Adipocyte (in vitro differentiated cells): Measurements from ENCODE around the gene MSI2.

Experiments used
- DNase-seq: peaks from one replicate; pipeline ENCODE4 v3.0.0-alpha.2; 2015; ENCODE audit warnings: low read depth
- H3K27me3 ChIP-seq: replicated peaks from 2 replicates; pipeline ENCODE4 v1.7.0; 2013; ENCODE audit warnings: mild to moderate bottlenecking, low read length, moderate library complexity; ENCODE audit not compliant: control insufficient read depth, insufficient read depth
- H3K36me3 ChIP-seq: 2 replicates; pipeline ENCODE4 v1.7.0; 2013; ENCODE audit warnings: low read length, mild to moderate bottlenecking, moderate library complexity; ENCODE audit not compliant: control insufficient read depth, insufficient read depth, severe bottlenecking
- H3K4me1 ChIP-seq: 2 replicates; pipeline ENCODE4 v1.7.0; 2013; ENCODE audit warnings: mild to moderate bottlenecking, low read length, moderate library complexity; ENCODE audit not compliant: control insufficient read depth, insufficient read depth
- H3K4me3 ChIP-seq: 2 replicates; pipeline ENCODE4 v1.7.0; 2013; ENCODE audit warnings: mild to moderate bottlenecking, low read length, moderate library complexity
- H3K9ac ChIP-seq: 2 replicates; pipeline ENCODE4 v1.7.0; 2013; ENCODE audit warnings: mild to moderate bottlenecking, low read length, moderate library complexity
- H3K9me3 ChIP-seq: 2 replicates; pipeline ENCODE4 v1.7.0; 2013; ENCODE audit warnings: mild to moderate bottlenecking, low read length, moderate library complexity; ENCODE audit not compliant: control insufficient read depth

Gene MSI2

GRCh38 chr17:57604771-57605674, 348.7 kb downstream of the MSI2 start:
- no peaks in the 10 kb centered on the region for H3K9me3 ChIP-seq
- no peaks in the 10 kb centered on the region for H3K27me3 ChIP-seq
- no peaks in the 10 kb centered on the region for H3K36me3 ChIP-seq
- H3K9ac ChIP-seq = no peak overlapping the region
- peak; percentile 6 for DNase-seq
- no peak overlapping the region for H3K4me3 ChIP-seq
- H3K4me1 ChIP-seq = peaks cover 5% of the 10 kb centered on the region

- Histone ChIP-seq H3K4me3 (no peak overlapping the region), H3K4me1 (peaks cover 5% of the 10 kb centered on the region), H3K9ac (no peak overlapping the region), H3K36me3 (no peaks in the 10 kb centered on the region), H3K27me3 (no peaks in the 10 kb centered on the region), H3K9me3 (no peaks in the 10 kb centered on the region)
- peak; percentile 81 for DNase-seq
Measured at GRCh38 chr17:57605675-57606105, 349.4 kb downstream of the MSI2 start.

GRCh38 chr17:57606111-57606875, 350.0 kb downstream of the MSI2 start:
- Histone ChIP-seq H3K27me3 (no peaks in the 10 kb centered on the region), H3K4me1 (peaks cover 5% of the 10 kb centered on the region), H3K4me3 (no peak overlapping the region), H3K36me3 (no peaks in the 10 kb centered on the region), H3K9me3 (no peaks in the 10 kb centered on the region), H3K9ac (no peak overlapping the region)
- no peak for DNase-seq

- Histone ChIP-seq H3K27me3 (no peaks in the 10 kb centered on the region), H3K4me3 (no peak overlapping the region), H3K9ac (no peak overlapping the region), H3K36me3 (no peaks in the 10 kb centered on the region), H3K4me1 (peaks cover 5% of the 10 kb centered on the region), H3K9me3 (no peaks in the 10 kb centered on the region)
- DNase-seq = no peak
Measured at GRCh38 chr17:57607553-57608120, 351.3 kb downstream of the MSI2 start.

- no peak for DNase-seq
- Histone ChIP-seq H3K36me3 (no peaks in the 10 kb centered on the region), H3K9ac (no peak overlapping the region), H3K4me3 (no peak overlapping the region), H3K27me3 (no peaks in the 10 kb centered on the region), H3K4me1 (peaks cover 5% of the 10 kb centered on the region), H3K9me3 (no peaks in the 10 kb centered on the region)
Measured at GRCh38 chr17:57608369-57609124, 352.2 kb downstream of the MSI2 start.

GRCh38 chr17:57609125-57609877, 353.0 kb downstream of the MSI2 start:
- no peak for DNase-seq

GRCh38 chr17:57609878-57610270, 353.6 kb downstream of the MSI2 start:
- no peak overlapping the region for H3K4me3 ChIP-seq
- no peak overlapping the region for H3K9ac ChIP-seq
- no peaks in the 10 kb centered on the region for H3K36me3 ChIP-seq
- H3K9me3 ChIP-seq = no peaks in the 10 kb centered on the region
- DNase-seq = no peak
- H3K27me3 ChIP-seq = no peaks in the 10 kb centered on the region
- peaks cover 5% of the 10 kb centered on the region for H3K4me1 ChIP-seq

More at GRCh38 chr17:57609125-57609877, 353.0 kb downstream of the MSI2 start:
- Histone ChIP-seq H3K9me3 (no peaks in the 10 kb centered on the region), H3K36me3 (no peaks in the 10 kb centered on the region), H3K27me3 (no peaks in the 10 kb centered on the region), H3K4me3 (no peak overlapping the region), H3K4me1 (peaks cover 5% of the 10 kb centered on the region), H3K9ac (no peak overlapping the region)

- H3K9me3 ChIP-seq = peaks cover 4% of the 10 kb centered on the region
- no peaks in the 10 kb centered on the region for H3K27me3 ChIP-seq
- H3K9ac ChIP-seq = no peak overlapping the region
- no peak for DNase-seq
- H3K4me3 ChIP-seq = no peak overlapping the region
- H3K36me3 ChIP-seq = no peaks in the 10 kb centered on the region
- H3K4me1 ChIP-seq = no peaks in the 10 kb centered on the region
Measured at GRCh38 chr17:57612202-57613071, 356.1 kb downstream of the MSI2 start.

GRCh38 chr17:57614742-57615141, 358.4 kb downstream of the MSI2 start:
- no peaks in the 10 kb centered on the region for H3K27me3 ChIP-seq
- H3K9me3 ChIP-seq = peaks cover 6% of the 10 kb centered on the region
- H3K4me1 ChIP-seq = no peaks in the 10 kb centered on the region
- no peak for DNase-seq
- H3K4me3 ChIP-seq = no peak overlapping the region
- no peaks in the 10 kb centered on the region for H3K36me3 ChIP-seq
- no peak overlapping the region for H3K9ac ChIP-seq
